SKM-1 (cell line): ENCODE measurements around the gene KIF26B.

ENCODE experiments used
- DNase-seq: peaks from one replicate; lab custom pipeline; 2025; ENCODE audit not compliant: unreplicated experiment; lab: John Stamatoyannopoulos, UW

Gene KIF26B

DNA sequence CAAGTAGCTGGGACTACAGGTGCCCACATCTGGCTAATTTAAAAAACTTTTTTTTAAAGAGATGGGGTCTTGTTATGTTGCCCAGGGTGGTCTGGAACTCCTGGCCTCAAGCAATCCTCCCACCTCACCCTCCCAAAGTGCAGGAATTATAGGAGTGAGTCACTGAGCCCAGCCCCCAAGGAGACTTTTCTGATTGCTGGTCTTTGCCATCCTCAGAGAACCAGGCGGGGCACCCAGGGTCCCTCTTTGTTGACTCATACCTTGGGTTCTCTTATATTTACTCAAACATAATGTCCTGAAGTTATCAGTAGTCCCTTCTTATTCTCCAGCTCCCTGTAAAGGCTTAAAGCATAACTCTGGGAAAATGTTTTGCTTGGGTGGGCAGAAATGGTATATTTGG lies 51.1 kb downstream of the KIF26B start:
- no peak for DNase-seq

DNA sequence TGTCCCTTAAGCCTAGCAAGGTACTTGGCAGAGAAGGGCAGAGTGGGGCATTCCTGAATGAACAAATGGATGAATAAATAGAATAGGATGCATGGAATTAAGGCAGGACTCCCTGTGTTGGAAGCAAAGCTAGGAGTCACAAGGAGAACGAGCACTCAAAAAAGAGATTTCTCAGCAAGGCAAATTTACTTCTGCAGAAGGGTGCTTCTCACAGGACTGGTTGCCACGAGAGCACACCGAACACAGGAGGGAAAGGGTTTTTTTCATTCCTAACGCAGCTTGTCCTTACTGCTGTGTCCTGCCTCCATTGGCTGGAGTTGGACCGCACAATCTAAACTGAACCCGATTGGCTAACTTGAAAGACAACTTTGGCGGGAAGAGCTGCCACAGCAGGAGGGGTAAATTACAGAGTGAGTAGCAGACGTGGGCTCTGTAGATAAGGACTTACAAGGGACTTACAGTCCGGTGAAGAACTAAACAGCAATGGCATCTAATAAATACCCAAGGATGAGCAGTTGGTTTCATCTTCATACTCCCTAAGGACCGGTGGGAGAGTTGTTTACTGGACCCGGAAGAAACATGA lies 52.4 kb downstream of the KIF26B start:
- DNase-seq, result no peak

DNA sequence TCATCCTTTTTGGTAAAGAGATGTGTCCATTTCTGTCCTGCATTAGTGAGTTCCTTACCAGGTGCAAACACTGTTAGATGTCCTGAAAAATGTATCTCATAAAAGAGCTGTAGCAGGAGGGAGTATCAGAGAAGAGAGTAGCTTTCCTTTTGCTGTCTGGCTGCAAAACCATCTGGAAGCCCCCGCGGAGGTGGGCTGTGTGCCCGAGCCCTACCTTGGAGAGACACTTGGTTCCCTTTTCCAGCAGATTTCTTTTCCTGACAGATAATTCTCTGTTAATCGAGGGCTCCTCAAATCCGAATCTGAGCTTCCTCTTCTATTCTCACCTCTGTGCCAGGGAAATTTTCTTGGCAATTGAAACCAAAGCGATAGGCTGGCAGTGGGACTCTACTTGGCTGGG lies 53.0 kb downstream of the KIF26B start:
- DNase-seq, result no peak

DNA sequence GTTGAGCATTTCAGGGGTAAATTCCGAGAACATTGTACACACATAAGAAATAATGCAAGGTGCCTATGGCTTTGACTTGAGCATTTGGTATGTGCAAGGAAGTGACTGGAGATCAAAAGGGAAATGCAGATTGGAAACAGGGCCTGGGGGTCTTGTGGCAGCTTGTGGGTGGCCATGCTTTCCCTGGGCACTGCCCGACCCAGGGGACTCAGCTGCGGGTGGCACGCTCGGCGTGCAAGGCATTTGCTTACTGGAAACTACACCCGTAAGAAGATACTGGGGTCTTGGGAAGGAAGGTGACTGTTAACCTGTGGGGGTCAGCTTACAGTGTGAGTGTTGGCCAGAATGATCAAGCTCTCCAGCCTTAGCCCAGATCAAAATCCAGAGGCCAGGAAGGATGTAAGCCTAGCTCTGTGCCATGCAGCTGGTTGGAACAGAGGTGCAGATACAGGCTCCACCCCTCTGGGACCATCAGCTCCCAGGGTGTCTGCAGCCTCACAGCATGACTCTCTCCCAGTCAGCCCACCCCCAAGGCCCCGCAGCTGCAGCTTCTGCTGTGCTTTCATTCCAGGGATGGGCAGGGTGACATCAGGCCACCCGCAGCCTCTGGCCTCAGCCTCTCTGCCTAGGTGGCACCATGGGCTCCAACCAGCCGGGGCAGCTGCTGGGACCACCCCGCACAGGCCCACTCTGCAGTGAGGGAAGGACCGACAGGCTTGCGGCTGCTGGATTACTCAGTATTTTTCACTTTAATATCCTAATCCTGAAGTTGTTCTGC lies 55.1 kb downstream of the KIF26B start:
- no peak for DNase-seq

DNA sequence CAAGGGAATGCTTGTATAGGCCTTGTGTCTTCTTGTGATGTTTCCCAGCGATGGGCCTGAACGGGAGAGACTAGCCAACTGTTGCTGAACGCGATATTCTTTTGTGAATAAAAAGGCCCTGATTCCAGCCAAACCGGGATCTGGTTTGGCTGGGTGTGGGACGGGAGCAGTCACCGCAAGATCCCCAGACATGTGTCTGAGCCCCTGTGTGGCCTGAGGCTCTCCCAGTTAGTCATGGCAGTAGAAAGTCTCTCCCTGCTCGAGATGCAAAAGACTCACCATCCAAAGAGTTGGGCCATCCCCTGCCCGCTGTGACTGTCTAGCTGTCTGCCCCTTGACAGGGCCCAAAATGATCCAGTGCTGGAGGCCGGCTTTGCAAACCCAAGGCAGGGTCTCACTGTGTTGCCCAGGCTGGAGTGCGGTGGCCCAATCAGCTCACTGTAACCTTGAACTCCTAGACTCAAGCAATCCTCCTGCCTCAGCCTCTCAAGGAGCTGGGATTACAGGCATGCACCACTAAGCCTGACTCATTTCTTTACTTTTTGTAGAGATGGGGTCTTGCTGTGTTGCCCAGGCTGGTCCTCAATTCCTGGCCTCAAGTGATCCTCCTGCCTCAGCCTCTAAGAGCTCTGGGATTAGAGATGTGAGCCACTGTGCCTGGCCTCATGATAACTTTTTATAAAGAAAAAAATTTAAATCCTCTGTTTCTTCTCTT lies 56.4 kb downstream of the KIF26B start:
- DNase-seq, result no peak

DNA sequence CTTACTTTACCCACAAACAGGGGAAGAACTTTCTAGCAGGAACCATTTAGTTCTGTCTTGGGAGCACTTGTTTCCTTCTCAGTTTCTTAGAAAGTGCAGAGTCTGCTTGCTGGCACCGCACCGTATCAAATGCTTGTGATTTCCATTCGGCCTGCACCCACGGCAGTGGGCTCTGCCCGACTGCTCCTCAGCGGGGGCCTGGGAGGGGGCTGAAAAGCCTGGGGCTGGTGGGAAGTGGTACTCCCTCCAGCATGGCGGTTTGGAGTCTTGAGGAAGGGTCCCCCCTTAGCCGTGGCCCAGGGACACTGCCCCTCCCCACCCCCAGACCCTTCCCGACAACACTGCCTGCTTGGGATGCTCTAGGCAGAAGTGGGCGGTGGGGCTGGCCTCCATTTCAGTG lies 57.0 kb downstream of the KIF26B start:
- DNase-seq, result no peak

DNA sequence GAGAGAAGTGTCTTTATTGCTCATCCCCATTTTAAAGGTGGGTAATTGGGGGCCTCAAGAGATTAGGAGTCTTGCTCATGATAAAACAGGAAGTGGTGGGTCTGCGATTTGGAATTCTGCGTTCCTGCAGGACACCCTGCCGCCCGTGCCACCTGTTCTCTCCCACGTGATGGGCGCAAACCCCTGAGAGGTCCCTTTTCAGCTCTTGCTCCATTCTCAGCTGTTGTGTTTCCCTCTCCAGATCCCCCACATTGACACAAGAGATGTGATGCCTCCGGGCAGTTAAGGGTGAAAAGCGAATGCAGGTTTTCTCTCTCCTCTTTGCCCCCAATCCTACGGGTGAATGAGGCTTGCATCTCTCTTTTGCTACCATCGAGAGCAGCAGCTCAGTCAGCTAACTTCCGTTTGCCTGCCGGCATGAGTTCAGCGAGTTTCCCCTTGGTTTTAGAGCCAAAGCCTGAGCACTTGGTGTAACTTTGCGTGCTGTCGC lies 57.5 kb downstream of the KIF26B start:
- DNase-seq, result no peak

DNA sequence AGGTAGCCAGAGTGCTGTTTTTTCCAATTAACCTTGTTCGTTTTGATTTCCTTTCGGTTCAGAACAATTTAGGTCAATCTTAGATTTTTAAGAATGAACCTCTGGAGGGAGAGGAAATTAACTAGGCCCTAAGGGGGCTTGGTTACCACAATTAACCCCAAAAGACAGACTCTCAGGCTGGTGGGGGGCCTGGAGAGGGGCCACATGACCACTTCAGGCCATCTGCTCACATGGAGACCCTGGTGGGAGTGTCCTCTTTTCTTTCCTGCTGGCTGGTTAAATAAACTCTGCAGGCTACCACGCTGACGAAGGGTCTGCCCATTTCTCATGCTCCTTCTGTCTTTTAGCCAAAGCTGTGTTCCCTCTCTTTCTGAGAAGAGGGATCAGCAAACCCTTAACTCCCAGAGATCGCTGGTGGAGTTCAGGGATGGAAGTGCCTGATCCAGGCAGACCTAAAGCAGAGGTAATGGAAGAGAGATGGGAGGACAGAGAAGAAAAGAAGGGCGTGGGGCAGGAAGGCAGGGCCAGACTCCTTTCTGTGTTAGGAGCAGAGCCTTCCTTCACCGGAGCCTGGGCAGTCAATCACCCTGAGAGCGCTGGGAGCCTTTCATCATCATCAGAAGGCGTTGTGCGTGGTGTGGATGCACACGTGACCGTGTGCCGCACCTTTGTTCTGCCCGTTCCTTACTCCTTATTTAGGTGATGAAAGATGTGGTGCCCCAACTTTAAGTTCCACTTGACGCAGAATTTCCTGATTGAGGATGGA lies 58.5 kb downstream of the KIF26B start:
- no peak for DNase-seq

DNA sequence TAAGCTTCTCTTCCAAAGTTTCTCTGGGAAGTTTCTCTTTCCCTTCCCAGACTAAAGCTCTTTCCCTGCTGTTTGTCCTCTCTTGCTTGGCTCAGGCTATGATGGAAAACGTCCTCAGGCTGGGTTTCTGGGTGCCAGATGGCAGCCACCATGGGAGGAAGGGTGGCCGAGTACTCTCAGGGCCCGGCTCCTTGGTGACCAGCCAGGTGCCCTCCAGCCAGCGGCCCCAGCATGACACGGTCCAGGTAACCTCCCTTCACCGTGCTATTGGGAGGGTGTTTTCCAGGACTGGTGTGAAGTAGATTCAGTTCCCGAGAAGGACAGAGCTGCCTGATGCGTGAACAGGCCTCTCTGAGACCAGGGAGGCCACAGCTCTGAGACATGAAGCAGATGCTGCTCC lies 60.3 kb downstream of the KIF26B start:
- no peak for DNase-seq

DNA sequence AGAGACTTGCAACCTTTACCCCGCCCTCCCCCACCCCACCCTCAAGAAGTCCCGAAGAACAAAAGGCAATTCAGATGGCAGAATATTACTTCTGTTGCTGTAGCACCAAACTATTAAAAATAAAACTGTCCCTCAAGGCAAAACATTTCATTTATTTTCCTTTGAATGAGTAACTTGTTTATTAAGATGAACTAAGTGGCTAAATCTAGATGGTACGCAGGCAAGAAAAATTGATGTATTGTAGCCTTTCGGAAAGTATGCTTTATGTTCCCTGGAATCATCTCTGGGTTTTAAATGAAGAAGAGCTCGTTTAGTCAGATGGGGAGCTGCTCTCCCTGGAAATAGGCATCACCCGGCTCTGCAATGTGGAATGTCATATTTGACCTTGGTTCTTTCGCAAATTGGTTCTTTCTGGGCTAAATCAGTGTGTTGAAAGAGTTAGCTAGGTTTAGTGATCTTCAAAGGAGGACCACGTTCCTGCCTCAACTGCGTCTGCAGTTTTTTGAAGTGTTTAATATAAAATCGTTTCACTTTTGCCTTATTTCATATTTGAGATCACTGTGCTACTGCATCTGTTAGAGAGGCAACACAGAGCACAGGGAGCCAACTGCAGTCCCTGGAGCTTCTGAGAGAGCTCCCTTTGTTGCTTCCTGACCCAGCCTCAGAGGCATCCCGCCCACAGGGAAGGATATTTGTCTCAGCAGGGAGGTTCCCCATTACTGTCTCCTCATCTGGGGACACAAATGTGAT lies 61.8 kb downstream of the KIF26B start:
- no peak for DNase-seq

DNA sequence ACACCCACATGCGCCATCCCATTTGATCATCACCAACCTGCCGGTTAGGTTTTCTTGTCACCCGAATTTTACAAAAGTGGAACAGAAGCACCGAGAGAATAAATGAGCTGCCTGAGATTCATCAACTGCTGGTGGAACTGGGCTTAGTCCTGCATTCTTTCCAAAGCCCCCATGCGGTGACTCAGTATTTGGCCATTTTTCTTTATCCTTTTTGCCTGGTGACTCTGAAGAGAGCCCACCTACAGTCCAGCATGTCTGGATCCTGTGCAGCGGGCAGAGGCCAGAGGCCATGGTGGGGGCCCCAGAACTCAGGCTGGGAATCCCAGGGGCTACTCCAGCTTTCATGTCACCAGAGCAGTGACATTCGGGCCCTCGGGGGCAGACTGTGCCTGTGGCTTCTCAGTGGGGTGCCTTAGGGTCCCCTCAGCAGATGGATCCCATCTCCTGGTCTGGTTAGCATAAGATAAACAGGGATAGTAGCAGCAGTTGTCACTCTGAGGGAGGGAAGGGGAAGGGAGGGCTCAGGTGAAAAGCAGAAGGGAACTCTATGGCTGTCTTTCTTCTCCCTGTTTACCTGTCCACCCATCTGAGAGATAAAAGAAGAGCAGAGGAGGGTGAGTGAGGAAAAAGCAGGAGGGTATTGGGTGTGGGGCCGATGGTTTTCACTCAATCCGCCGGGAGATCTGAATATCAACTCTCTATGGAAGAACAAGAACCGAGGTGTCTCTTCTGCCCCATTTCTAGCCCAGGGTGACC lies 63.2 kb downstream of the KIF26B start:
- DNase-seq, result no peak

DNA sequence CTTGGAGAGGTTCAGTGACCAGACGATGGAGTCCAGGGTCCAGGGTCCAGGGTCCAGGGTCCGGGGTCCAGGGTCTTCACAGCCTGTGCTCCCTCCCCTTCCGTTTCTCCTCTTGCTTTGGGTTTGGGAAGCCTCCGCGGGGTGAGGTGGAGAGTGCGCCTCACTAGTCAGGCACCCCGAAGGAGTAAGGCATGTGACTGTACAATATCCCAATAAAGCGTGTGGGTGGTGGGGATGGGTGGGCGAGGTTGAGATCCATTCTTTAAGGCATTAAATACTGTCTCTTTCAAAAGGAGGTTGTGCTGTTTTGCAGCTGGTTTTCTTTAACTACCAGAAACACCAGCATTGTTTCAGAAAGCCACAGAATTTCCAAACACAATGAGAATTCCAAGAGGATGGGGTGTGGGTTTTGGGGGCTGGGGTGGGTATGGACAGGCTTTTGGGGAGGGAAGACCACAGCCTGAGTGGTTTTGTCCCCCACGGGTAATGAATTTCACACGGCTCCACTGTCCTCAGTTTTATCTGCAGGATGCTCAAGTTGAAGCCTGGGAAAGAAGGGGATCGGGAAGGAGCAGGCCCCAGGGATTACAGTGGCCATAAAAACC lies 65.7 kb downstream of the KIF26B start:
- DNase-seq, result no peak

DNA sequence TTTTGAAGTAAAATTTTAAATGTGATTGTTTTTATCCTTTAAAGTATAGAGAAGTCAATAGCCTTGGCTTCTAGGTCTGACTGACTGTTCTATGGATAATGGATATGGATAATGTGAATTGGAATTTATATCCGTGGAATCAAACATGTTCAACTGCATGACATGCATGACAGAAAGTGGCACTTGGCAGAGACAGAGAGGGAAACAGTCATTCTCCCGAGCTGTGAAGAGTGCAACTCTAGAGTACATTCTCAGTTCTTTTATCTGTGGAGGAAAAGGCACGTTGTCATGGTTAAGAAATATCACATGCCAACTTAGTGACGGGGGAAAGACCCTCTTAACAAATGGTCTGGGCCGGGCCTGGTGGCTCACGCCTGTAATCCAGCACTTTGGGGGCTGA lies 67.0 kb downstream of the KIF26B start:
- DNase-seq, result no peak

DNA sequence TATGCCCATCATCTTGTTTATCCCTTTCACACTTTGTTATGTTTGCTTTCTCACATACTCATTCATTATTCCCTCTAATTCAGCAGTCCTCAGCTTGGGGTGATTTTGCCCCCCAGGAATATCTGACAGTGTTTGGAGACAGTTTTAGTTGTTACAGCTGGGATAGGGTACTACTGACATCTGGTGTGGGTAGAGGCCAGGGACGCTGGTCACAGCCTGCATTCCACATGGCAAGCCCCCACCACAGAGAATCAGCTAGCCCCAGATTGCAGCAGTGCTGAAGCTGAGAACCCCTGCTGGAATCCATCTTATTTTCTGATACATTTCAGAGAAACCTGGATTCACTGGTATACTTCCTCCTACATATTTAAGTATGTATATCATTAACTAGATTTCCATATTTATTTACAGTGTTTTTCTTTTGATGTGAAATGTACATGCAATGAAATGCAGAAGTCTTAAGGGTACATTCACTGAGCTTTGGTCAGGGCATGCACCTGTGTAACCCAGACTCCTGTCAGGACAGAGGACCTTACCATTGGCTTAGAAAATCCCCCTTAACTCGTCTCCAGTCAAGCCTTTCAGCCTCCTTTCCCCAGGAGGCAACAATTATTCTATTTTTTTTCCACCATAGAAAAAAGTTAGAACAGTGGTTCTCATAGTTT lies 68.3 kb downstream of the KIF26B start:
- DNase-seq, result no peak

DNA sequence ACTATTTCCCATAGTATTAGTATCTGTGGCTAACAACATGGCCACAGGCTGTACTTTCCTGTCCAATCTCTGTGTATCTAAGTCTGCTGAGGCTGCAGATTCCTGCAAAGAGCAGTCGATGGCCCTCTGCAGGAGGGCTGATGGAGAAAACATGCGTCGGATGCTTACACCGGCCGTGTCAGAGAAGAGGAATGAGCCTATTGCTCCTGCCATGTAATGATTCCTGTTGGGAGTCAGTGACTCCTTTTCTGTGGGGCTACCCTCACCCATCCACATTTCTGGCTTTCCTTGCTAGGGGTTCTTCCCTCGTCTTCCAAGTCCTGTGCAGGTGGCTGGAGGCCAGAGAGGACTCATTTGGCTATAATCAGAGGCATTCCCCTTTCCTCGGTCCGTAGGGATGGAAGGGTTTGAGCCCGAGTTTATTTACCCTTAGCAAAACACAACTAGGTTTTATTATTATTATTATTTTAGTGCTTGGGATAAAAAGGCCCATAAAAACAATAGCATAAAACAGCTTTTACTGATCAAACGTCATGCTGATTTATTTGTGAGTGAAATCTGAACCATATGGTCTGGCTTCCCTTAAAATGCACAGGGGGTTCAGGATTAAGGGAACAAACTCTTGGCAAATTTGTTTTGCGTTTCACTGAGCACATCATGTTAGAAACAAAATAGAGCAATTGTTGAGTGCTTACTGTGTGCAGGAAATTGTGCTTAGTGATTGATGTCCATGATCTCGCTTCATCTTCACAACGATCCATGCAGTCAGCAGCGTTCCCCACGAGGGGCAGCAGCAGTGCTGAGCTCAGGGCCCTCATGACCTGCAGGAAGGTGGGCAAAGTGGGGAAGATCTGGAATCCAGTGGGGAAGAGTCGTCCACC lies 70.8 kb downstream of the KIF26B start:
- no peak for DNase-seq

DNA sequence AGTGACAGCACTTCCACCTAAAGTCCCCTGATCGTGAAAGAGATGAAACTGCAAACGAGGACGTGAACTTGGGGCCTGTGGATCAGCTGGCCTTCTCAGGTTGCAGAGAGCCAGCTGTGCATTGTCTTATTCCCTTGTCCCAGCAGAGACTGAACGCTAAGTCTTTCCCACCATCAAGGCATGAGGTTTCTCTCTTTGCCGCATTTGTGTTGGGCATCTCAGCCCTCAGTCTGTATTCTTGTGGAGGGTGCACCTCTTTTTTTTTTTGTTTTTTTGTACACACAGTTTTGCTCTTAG lies 71.4 kb downstream of the KIF26B start:
- DNase-seq, result no peak

DNA sequence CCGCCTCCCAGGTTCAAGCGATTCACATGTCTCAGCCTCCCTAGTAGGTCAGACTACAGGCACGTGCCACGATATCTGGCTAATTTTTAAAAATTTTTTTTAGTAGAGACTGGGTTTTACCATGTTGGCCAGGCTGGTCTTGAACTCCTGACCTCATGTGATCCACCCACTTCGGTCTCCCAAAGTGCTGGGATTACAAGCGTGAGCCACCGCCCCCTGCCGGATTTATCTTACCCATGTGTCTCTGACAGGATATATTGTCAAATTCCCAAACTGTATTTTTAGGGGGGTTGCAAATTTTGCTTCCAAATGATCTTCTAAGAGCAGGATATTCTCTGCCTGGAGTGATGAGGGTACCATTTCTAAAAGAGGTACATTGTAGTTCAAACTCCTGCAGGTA lies 74.3 kb downstream of the KIF26B start:
- no peak for DNase-seq

DNA sequence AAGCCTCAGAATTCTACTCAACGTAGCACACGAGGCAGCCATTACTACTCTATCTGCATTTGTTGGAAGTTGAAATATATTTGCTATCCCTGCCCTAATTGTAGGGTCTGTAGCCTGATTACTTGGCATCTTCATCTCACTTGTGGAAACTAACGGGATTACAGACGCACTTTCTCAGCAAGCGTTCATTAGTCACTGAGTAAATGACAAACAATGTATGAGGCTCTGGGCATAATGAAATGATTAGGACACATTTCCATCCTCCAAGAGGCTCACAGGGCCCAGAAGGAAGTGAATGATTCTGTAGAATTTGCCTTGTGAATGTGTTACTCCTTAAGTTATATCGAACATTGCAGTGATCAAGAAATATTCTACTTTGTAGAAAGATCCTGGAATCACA lies 78.1 kb downstream of the KIF26B start:
- no peak for DNase-seq
